ENCODE measurements around the gene CALU.

Gene CALU

GRCh38 chr7:128752251-128752650 is 13.1 kb downstream of the CALU start:
- DNase-seq, result no peak

- DNase-seq, result no peak
These were observed 16.1 kb downstream of the CALU start for GRCh38 chr7:128755075-128755818.

DNA sequence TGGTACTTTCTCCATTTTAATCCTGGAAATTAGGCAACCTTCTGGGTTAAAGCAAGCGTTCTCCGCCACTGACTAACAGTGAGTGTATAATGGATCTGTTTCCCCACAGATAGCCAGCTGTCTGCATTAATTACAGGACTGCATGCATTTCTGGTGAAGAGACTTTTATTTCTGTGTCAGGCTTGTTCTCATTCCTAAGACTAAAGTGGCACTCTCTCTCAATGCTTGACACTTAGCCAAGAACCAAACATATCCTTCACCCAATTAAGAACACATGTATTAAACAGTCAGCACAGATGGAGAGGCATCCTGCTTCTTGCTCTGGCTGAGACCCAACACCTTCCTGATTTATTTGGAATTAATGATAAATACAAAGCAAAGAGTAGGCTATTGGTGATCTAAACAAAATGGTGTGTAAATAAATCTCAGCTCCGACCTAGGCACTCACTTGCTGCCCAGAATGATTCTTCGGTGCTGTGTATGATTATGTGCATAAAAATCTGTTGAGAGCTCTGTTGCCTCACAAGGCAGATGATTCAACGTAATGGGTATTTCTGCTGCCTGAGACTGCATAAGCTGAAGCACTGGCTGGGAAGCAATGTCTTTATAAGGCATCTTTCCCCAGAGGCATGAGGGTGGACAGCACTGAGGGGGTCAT is 16.8 kb downstream of the CALU start:
- DNase-seq, result no peak

GRCh38 chr7:128757203-128757602 is 18.0 kb downstream of the CALU start:
- no peak for DNase-seq

DNA sequence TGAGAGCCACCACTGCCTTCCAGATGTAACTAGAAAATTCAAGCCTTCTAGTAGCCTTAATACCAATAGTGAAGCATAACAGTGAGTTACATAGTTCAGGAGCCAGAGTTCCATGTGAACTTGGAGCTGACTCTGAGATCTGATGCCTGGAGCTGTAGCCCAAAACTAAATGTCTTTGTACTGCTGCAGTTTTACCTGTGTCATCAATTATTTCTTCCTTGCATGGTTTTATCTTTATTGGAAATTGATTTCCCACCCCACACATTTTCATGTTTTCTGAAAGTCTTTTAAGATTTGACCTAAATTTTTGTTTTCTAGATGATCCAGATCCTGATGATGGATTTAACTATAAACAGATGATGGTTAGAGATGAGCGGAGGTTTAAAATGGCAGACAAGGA is 19.4 kb downstream of the CALU start:
- DNase-seq, result no peak

DNA sequence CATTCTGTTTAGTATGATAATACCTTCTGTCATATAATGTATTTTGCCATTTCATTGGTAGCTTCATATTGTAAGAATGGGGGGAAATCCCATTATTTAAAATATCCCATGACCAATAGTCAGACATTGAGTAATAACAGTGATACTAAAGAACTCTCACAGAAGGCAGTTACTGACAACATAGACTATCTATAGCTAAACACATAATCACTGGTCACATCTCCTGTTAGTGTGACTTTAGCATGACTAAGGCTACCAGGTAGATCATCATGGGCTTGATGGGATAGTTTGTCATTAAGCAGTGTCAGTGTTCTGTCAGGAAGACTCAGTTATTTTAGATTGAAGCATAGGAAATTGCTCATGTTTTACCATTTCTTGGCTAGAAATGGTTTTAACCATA is 20.1 kb downstream of the CALU start:
- DNase-seq, result no peak

GRCh38 chr7:128763541-128763940 is 24.4 kb downstream of the CALU start:
- no peak for DNase-seq

DNA sequence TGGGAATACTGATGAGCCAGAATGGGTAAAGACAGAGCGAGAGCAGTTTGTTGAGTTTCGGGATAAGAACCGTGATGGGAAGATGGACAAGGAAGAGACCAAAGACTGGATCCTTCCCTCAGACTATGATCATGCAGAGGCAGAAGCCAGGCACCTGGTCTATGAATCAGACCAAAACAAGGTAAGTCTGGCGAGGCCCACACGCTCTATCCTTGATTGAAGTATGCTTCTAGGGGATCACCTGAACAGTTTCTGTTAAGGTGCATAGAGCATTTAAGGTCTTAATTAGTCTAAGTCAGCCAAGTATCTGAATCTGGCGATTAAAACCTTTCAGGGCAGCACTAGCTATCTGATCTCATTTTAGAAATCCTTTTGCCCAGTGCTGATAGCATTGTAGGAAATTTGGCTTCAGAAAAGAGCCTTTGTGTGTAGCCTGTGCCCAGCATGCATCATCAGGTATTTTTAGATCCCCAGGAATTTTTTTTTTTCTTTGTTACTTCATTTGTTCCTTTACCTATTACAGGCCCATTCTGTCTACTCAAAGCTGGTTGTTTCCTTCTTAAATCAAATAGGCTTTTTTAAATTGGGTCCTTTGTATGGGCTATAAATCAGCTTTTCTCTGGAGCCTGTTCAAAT is 28.4 kb downstream of the CALU start:
- DNase-seq, result no peak

DNA sequence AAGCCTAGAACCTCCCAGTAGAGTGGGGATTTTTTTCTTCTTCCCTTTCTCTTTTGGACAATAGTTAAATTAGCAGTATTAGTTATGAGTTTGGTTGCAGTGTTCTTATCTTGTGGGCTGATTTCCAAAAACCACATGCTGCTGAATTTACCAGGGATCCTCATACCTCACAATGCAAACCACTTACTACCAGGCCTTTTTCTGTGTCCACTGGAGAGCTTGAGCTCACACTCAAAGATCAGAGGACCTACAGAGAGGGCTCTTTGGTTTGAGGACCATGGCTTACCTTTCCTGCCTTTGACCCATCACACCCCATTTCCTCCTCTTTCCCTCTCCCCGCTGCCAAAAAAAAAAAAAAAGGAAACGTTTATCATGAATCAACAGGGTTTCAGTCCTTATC is 31.1 kb downstream of the CALU start:
- DNase-seq, result no peak

GRCh38 chr7:128773604-128774003 is 34.4 kb downstream of the CALU start:
- DNase-seq, result no peak

GRCh38 chr7:128774029-128774689 is 35.0 kb downstream of the CALU start:
- no peak for DNase-seq

DNA sequence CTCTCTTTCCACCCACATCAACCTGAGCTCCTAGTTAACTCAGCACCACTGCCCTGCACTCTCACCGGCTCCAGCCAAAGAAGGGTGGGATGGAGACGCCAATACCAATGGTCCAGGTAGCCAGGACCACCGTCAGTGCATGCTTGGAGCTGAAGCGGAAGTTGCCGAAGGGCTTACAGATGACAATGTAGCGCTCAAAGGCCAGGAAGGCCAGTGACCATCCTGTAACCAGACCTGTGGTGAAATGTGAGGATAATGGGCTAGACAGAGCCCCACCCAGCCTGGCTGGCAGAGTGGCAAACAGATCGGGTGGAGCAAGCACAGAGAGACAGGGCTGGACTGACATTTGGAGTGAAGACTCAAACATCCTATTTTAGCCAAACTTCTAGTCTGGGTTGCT is 35.8 kb downstream of the CALU start:
- DNase-seq, result no peak

DNA sequence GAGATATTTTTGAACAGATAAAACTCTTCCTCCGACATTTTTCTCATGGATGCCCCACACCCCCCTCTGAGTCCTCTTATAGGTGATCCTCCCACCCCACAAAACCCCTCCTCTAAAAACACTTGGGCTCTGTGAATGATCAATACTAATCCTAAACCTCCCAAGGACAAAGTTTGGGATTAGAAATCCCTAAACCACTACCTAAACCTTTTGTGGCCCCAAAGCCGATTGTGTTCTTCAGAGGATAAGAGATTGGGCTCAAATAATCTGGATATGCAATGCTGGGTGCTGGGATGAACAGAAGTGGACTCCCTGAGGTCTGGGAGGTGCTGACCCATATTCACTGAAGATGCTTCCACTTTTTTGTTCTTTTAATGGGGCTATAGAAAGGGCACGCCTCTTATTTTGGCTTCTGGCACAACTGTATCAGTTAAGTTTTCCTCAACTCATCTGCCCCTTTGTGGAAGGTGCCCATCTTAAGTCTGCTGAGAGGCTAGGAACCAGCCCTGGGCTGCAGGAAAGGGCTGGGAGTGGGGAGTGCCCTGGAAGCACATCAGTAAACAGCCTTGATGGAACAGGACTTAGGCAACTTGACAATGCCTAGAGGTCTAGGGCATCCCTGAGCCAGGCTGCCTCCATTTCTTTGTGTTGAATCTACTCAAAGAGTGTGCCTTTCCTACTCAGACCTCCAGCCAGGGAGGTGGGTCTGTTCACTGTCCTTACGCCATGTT is 36.8 kb downstream of the CALU start, which contains the start of gene OPN1SW:
Gene OPN1SW, minus strand, starts transcription at position 51 of the 731 bp plus-strand sequence. Its CDS starts 13 bp downstream, at position 38.
- no peak for DNase-seq

- no peak for DNase-seq
These were observed 38.3 kb downstream of the CALU start for GRCh38 chr7:128777156-128778123.

GRCh38 chr7:128778946-128779345 is 39.8 kb downstream of the CALU start:
- no peak for DNase-seq

DNA sequence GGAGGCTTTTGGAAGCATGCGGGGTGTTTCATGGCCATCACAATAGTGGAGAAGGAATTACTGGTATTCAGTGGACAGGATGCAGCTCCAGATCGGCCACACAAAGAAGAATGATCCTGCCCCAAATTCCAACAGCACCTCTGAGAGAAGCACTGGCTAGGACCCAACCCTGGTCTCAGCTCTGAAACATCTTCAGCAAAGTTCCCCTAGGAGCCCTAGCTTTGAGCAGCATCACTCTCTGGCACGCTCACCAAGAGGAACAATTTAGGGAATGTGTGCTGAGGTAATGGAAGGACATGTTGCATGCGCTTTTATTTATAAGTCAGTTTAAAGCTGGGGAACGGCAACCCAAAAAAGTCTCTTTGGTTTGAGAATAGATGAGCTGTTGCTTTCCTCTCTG is 42.0 kb downstream of the CALU start:
- no peak for DNase-seq

GRCh38 chr7:128781851-128782250 is 42.7 kb downstream of the CALU start:
- no peak for DNase-seq

GRCh38 chr7:128783143-128783861 is 44.1 kb downstream of the CALU start:
- DNase-seq, result peak; percentile 18

GRCh38 chr7:128785738-128786137 is 46.6 kb downstream of the CALU start:
- no peak for DNase-seq

- DNase-seq, result no peak
These were observed 49.6 kb downstream of the CALU start for GRCh38 chr7:128788446-128789412.
